Nephron (organoid): ENCODE measurements around the gene KLKB1.

Experiments used
- H3K27ac Mint-ChIP-seq, 3 experiments: 2 replicates each; pipeline ENCODE4 v1.8.0; 2020; ENCODE audit warnings: mixed read lengths in 3 of 3, mild to moderate bottlenecking in 2 of 3, moderate library complexity in 1 of 3
- H3K27me3 Mint-ChIP-seq: 2 replicates; pipeline ENCODE4 v1.8.0; 2021; ENCODE audit warnings: low read depth, mild to moderate bottlenecking, moderate library complexity, mixed read lengths
- H3K36me3 Mint-ChIP-seq: 2 replicates; pipeline ENCODE4 v1.8.0; 2020; ENCODE audit warnings: low read depth, mixed read lengths
- H3K4me1 Mint-ChIP-seq: 2 replicates; pipeline ENCODE4 v1.8.0; 2020; ENCODE audit warnings: mixed read lengths
- H3K4me3 Mint-ChIP-seq, 3 experiments: 2 replicates each; pipeline ENCODE4 v1.8.0; 2020; ENCODE audit warnings: mild to moderate bottlenecking in 3 of 3, mixed read lengths in 3 of 3, moderate library complexity in 2 of 3
- H3K9me3 Mint-ChIP-seq: 2 replicates; pipeline ENCODE4 v1.8.0; 2020; ENCODE audit warnings: mixed read lengths
- TF ChIP-seq, protein P1 (sequence below), 3 experiments: fragments of 200-600 bp; sonication (generic); IDR thresholded peaks; one replicate each; pipeline ENCODE4 v1.5.0; 2021; ENCODE audit warnings: antibody characterized with exemption in 3 of 3; ENCODE audit not compliant: unreplicated experiment in 3 of 3

The KLKB1 gene

DNA sequence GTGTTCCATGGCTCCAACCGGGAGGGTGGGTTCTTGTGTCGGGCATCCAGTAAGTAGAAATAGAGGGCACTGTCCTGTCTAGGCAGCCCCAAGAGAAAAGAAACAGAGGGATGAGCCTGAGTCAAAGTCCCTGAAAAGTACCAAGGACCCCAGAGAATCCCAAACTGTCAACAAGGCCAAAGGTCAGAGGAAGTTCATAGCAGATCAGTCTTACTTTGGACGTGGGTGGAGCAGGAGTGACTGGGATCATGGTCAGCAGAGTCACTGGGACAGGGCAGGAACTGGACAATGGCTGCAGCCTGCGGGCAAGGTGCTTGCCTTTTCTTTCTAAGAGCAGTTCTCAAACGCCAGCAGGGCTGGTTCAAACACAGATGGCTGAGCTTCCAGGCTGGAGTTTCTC lies 56.0 kb downstream of the KLKB1 start:
- Mint-ChIP-seq H3K27me3 (peaks cover 16% of the 10 kb centered on the region), H3K36me3 (no peaks in the 10 kb centered on the region)

DNA sequence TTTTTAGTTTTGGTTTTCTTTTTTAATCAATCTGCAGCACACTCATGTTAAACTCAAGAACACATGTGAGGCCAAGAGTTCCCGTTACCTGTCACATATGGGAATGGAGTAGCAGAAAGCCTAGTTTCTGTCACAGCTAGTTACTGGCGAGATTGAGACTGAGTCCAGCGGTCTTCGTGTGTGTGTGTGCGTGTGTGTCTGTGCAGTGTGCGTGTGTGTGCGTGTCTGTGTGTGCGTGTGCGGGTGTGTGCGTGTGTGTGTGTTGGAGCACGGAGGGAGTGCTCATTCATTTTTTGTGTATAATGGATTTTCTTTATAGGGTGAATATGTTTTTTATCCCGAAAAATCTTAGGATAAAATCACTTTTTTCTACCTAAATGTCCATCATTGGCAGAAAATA lies 57.8 kb downstream of the KLKB1 start:
- TF ChIP-seq, protein P1, sequence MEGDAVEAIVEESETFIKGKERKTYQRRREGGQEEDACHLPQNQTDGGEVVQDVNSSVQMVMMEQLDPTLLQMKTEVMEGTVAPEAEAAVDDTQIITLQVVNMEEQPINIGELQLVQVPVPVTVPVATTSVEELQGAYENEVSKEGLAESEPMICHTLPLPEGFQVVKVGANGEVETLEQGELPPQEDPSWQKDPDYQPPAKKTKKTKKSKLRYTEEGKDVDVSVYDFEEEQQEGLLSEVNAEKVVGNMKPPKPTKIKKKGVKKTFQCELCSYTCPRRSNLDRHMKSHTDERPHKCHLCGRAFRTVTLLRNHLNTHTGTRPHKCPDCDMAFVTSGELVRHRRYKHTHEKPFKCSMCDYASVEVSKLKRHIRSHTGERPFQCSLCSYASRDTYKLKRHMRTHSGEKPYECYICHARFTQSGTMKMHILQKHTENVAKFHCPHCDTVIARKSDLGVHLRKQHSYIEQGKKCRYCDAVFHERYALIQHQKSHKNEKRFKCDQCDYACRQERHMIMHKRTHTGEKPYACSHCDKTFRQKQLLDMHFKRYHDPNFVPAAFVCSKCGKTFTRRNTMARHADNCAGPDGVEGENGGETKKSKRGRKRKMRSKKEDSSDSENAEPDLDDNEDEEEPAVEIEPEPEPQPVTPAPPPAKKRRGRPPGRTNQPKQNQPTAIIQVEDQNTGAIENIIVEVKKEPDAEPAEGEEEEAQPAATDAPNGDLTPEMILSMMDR (IDR thresholded peaks at IDR 0.05; ENCODE audit: unreplicated experiment in 3 of 3) = no peak
- no peaks in the 10 kb centered on the region for H3K36me3 Mint-ChIP-seq
- H3K4me1 Mint-ChIP-seq = no peaks in the 10 kb centered on the region
- no peaks in the 10 kb centered on the region for H3K9me3 Mint-ChIP-seq
- peaks cover 12% of the 10 kb centered on the region for H3K27me3 Mint-ChIP-seq
- no peak overlapping the region for H3K27ac Mint-ChIP-seq
- no peak overlapping the region for H3K4me3 Mint-ChIP-seq

More for the DNA sequence above, 56.0 kb downstream of the KLKB1 start:
- Mint-ChIP-seq H3K4me3 (no peak overlapping the region), H3K9me3 (no peaks in the 10 kb centered on the region), H3K4me1 (no peaks in the 10 kb centered on the region), H3K27ac (no peak overlapping the region)
- TF ChIP-seq, protein P1 (IDR thresholded peaks at IDR 0.05; ENCODE audit: unreplicated experiment in 3 of 3) = no peak

DNA sequence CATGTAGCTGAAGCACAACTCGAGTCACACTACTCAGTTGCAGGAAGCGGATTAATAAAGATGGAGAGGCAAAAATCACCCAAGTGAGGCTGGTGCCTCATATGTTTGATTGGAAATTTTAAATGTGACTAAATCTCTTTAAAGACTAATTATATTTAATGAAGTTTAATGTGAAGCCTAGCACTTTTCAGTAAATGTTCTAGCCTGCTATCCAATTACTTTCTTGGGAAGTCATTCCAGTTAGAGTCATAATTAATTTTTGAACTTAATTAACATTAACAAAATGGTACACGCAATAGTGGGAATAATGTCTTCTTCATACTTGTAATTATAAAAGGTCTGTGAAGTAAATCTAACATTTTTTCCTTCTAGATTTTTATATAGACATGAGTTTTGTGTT lies 59.3 kb downstream of the KLKB1 start:
- H3K36me3 Mint-ChIP-seq = no peaks in the 10 kb centered on the region
- H3K27me3 Mint-ChIP-seq = peaks cover 10% of the 10 kb centered on the region
- H3K4me1 Mint-ChIP-seq = no peaks in the 10 kb centered on the region
- TF ChIP-seq, protein P1 (IDR thresholded peaks at IDR 0.05; ENCODE audit: unreplicated experiment in 3 of 3) = no peak
- H3K27ac Mint-ChIP-seq = no peak overlapping the region
- H3K4me3 Mint-ChIP-seq = no peak overlapping the region
- H3K9me3 Mint-ChIP-seq = no peaks in the 10 kb centered on the region

DNA sequence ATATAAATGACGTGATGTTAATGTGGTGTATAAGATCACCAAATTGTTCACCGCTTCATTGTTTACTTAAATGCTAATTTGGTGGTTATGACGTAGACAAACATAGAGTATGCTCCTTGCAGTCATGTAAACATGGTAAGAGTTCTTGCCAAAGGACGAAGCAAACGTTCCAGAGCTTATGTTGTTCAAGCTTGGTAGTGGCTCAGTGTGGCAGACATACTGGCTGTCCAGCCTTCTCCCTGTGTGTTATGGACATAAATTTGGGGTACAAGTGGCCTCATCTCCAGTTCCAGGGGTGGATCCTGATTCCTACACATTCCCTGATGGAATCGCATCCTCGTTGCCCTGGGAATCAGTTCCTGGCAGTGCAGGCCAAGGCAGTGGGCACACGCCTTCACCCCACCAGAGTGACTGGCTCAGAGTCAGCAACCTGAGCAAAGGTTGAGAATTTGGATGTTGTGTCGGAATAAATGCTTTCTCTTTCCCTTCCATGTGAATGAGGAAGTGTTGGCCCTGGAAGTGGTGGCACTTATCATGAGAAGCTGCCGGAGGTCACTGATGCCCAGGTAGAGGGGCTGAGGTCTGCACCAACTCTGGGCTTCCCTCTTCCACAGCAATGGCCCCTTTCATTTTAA lies 64.1 kb downstream of the KLKB1 start:
- Mint-ChIP-seq H3K27me3 (no peaks in the 10 kb centered on the region), H3K9me3 (no peaks in the 10 kb centered on the region), H3K36me3 (no peaks in the 10 kb centered on the region), H3K4me3 (no peak overlapping the region), H3K27ac (no peak overlapping the region), H3K4me1 (no peaks in the 10 kb centered on the region)
- TF ChIP-seq, protein P1 (IDR thresholded peaks at IDR 0.05; ENCODE audit: unreplicated experiment in 3 of 3) = no peak

DNA sequence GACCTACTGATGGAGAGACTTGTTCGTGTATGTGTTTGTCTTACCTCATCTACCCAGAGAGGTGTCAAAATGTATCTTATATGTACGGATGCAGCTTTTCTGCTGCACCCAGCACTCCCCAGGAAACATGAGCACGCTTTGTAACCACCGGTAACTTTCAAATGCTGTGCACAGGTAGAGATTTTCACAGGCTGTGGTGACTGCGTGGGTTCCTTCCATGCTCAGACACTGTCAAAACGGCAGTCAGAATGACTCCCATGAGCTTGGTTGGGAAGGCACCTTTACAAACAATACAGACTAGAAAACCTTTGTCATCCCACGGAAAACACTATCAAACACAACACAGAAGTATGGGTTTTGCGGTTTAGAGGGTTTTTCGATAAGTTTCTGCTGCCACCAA lies 66.9 kb downstream of the KLKB1 start:
- peaks cover 11% of the 10 kb centered on the region for H3K27me3 Mint-ChIP-seq
- H3K27ac Mint-ChIP-seq = no peak overlapping the region
- peaks cover 5% of the 10 kb centered on the region for H3K4me1 Mint-ChIP-seq
- no peaks in the 10 kb centered on the region for H3K36me3 Mint-ChIP-seq
- no peaks in the 10 kb centered on the region for H3K9me3 Mint-ChIP-seq
- no peak overlapping the region for H3K4me3 Mint-ChIP-seq
- TF ChIP-seq, protein P1 (IDR thresholded peaks at IDR 0.05; ENCODE audit: unreplicated experiment in 3 of 3) = no peak

DNA sequence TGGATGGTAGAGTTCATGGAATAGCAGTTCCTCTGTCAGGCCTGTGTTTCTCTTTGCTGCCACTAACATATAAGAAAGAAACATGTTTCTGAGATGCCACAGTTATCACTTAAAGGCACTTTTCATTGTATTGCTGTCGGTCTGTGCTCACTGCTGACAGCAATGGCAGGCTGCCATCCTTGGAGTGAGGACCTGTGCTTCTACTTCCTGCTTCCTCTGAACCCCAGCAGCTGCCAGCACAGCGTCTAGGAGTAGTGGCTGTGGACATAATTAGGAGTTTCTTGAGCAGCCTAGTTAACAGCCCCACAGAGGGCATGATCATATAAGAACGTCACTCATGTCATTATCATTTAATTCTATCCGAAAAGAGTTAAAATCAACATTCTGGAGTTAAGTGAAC lies 69.2 kb downstream of the KLKB1 start:
- Mint-ChIP-seq H3K36me3 (no peaks in the 10 kb centered on the region), H3K4me3 (no peak overlapping the region), H3K4me1 (peaks cover 5% of the 10 kb centered on the region), H3K27ac (no peak overlapping the region), H3K27me3 (peaks cover 28% of the 10 kb centered on the region), H3K9me3 (no peaks in the 10 kb centered on the region)
- TF ChIP-seq, protein P1 (IDR thresholded peaks at IDR 0.05; ENCODE audit: unreplicated experiment in 3 of 3) = no peak
